ENCODE measurements around the gene TRIM13.

The TRIM13 gene

GRCh38 chr13:50001287-50001686, 4.4 kb downstream of the TRIM13 start:
- TF ChIP-seq, protein P1, sequence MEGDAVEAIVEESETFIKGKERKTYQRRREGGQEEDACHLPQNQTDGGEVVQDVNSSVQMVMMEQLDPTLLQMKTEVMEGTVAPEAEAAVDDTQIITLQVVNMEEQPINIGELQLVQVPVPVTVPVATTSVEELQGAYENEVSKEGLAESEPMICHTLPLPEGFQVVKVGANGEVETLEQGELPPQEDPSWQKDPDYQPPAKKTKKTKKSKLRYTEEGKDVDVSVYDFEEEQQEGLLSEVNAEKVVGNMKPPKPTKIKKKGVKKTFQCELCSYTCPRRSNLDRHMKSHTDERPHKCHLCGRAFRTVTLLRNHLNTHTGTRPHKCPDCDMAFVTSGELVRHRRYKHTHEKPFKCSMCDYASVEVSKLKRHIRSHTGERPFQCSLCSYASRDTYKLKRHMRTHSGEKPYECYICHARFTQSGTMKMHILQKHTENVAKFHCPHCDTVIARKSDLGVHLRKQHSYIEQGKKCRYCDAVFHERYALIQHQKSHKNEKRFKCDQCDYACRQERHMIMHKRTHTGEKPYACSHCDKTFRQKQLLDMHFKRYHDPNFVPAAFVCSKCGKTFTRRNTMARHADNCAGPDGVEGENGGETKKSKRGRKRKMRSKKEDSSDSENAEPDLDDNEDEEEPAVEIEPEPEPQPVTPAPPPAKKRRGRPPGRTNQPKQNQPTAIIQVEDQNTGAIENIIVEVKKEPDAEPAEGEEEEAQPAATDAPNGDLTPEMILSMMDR (IDR thresholded peaks at IDR 0.05; ENCODE audit: low read depth, low read length), result no peak
- TF ChIP-seq MYC (IDR thresholded peaks at IDR 0.05; ENCODE audit: low read depth, low read length), result no peak
- TF ChIP-seq POLR2A (IDR thresholded peaks at IDR 0.05; ENCODE audit: extremely low read depth, insufficient read length), result no peak
- TF ChIP-seq, protein P2, sequence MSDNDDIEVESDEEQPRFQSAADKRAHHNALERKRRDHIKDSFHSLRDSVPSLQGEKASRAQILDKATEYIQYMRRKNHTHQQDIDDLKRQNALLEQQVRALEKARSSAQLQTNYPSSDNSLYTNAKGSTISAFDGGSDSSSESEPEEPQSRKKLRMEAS (IDR thresholded peaks at IDR 0.05; ENCODE audit: low read depth, low read length), result no peak
- H3K4me3 ChIP-seq (ENCODE audit: low read depth, low read length), result peak overlapping the region; percentile 29
- DNase-seq (ENCODE audit: low read depth), result no peak

DNA sequence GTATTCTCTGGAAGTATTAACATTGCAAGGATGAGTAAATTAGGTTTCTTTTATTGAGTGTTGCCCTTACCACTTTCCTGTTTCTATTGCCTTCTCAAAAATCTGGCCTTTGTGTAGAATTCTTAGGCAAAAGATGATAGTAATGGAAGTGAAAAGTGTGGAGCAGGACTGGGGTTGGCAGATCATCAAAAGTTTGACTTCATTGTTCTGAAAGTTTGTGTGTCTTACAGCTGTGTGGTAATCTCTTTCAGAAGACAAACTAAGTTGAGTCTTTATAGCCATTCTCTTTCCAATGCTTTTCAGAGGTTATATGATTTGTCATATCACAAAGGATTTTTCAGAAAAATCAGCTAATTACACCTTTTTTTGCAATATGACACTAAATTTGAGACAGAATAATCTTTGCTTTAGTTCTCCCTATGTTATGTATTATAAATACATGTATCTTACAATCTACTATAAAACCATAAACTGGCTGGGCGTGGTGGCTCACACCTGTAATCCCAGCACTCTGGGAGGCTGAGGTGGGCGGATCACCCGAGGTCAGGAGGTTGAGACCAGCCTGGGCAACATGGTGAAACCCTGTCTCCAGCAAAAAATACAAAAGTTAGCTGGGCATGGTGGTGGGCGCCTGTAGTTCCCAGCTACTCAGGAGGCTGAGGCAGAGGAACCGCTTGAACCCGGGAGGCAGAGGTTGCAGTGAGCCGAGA, 9.7 kb downstream of the TRIM13 start:
- no peak overlapping the region for H3K4me3 ChIP-seq (ENCODE audit: low read depth, low read length)
- no peak for DNase-seq (ENCODE audit: low read depth)
- no peak for TF ChIP-seq POLR2A (IDR thresholded peaks at IDR 0.05; ENCODE audit: extremely low read depth, insufficient read length)
- TF ChIP-seq MYC (IDR thresholded peaks at IDR 0.05; ENCODE audit: low read depth, low read length), result no peak
- TF ChIP-seq, protein P1 (IDR thresholded peaks at IDR 0.05; ENCODE audit: low read depth, low read length), result no peak
- TF ChIP-seq, protein P2 (IDR thresholded peaks at IDR 0.05; ENCODE audit: low read depth, low read length), result no peak

- H3K4me3 ChIP-seq (ENCODE audit: low read depth, low read length), result no peak overlapping the region
- TF ChIP-seq MYC (IDR thresholded peaks at IDR 0.05; ENCODE audit: low read depth, low read length) (no peak), POLR2A (IDR thresholded peaks at IDR 0.05; ENCODE audit: extremely low read depth, insufficient read length) (no peak)
- TF ChIP-seq, protein P1 (IDR thresholded peaks at IDR 0.05; ENCODE audit: low read depth, low read length), result no peak
- TF ChIP-seq, protein P2 (IDR thresholded peaks at IDR 0.05; ENCODE audit: low read depth, low read length), result no peak
Measured at GRCh38 chr13:50011461-50011860, 14.6 kb downstream of the TRIM13 start.

DNA sequence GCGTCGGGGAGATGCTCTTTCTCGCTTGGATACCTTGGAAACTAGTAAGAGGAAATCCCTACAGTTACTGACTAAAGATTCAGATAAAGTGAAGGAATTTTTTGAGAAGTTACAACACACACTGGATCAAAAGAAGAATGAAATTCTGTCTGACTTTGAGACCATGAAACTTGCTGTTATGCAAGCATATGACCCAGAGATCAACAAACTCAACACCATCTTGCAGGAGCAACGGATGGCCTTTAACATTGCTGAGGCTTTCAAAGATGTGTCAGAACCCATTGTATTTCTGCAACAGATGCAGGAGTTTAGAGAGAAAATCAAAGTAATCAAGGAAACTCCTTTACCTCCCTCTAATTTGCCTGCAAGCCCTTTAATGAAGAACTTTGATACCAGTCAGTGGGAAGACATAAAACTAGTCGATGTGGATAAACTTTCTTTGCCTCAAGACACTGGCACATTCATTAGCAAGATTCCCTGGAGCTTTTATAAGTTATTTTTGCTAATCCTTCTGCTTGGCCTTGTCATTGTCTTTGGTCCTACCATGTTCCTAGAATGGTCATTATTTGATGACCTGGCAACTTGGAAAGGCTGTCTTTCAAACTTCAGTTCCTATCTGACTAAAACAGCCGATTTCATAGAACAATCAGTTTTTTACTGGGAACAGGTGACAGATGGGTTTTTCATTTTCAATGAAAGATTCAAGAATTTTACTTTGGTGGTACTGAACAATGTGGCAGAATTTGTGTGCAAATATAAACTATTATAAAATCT, 15.7 kb downstream of the TRIM13 start:
- TF ChIP-seq, protein P2 (IDR thresholded peaks at IDR 0.05; ENCODE audit: low read depth, low read length), result no peak
- TF ChIP-seq, protein P1 (IDR thresholded peaks at IDR 0.05; ENCODE audit: low read depth, low read length), result no peak
- no peak overlapping the region for H3K4me3 ChIP-seq (ENCODE audit: low read depth, low read length)
- DNase-seq (ENCODE audit: low read depth), result no peak

More at GRCh38 chr13:50011461-50011860, 14.6 kb downstream of the TRIM13 start:
- DNase-seq (ENCODE audit: low read depth), result no peak

- H3K4me3 ChIP-seq (ENCODE audit: low read depth, low read length), result no peak overlapping the region
- DNase-seq (ENCODE audit: low read depth), result no peak
- TF ChIP-seq, protein P2 (IDR thresholded peaks at IDR 0.05; ENCODE audit: low read depth, low read length), result no peak
- no peak for TF ChIP-seq MYC (IDR thresholded peaks at IDR 0.05; ENCODE audit: low read depth, low read length)
- no peak for TF ChIP-seq POLR2A (IDR thresholded peaks at IDR 0.05; ENCODE audit: extremely low read depth, insufficient read length)
- TF ChIP-seq, protein P1 (IDR thresholded peaks at IDR 0.05; ENCODE audit: low read depth, low read length), result no peak
Measured at GRCh38 chr13:50014386-50014785, 17.5 kb downstream of the TRIM13 start.

All from NB4 (cell line).